ENCODE results near the gene SIGLEC1. TPM values are rescaled to one million over a fixed set of nuclear protein-coding genes. Genes with fewer than 3 reads are reported as not detected.

Gene SIGLEC1
- total RNA-seq, 1 experiment from 2014 or later: not detected

DNA sequence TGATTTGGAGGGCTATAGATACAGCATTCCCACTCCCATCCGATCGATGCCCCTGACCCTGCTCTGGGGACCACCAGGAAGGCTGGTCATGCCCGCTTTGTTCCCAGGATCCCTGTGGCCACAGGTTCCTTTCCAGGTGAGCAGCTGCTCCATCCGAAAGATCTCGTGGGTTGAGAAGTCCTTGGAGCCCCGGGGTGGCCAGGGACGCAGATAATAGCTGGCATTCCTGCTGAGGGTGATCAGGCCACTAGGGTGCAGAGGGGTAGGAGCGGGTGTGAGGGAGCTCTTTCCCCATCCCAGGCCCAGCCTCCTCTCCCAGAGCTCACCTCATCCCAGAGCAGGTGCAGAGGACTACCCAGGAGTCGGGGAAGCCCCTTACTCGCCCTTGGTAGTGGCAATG, 38.0 kb downstream of the SIGLEC1 start:
- no peak for DNase-seq
- no peak for TF ChIP-seq CTCF (conservative IDR thresholded peaks at IDR 0.05; ENCODE audit: low read depth, low read length)
- TF ChIP-seq EZH2 (IDR thresholded peaks at IDR 0.05; ENCODE audit: low read length, unreplicated experiment): no peak
- no peak for TF ChIP-seq EZH2phosphoT487 (IDR thresholded peaks at IDR 0.05; ENCODE audit: borderline replicate concordance, low read length)
- Histone ChIP-seq H3K27ac (ENCODE audit: low read length) (no peak overlapping the region), H3K9ac (ENCODE audit: low read length) (no peak overlapping the region), H3K79me2 (ENCODE audit: low read length) (no peaks in the 10 kb centered on the region), H2AFZ (ENCODE audit: low read length) (no peak overlapping the region), H4K20me1 (ENCODE audit: low read length) (no peaks in the 10 kb centered on the region), H3F3A (ENCODE audit: low read length, unreplicated experiment) (no peaks in the 10 kb centered on the region), H3K4me3 (ENCODE audit: low read length) (no peak overlapping the region), H3K9me3 (ENCODE audit: low read length) (no peaks in the 10 kb centered on the region), H3K4me2 (ENCODE audit: low read length) (no peak overlapping the region), H3K27me3 (ENCODE audit: low read length) (peaks cover 48% of the 10 kb centered on the region), H3K36me3 (ENCODE audit: low read depth, low read length) (no peaks in the 10 kb centered on the region), H3K4me1 (ENCODE audit: insufficient read depth, low read length) (no peaks in the 10 kb centered on the region), H3K9me2 (replicated peaks; ENCODE audit: low read length) (no peaks in the 10 kb centered on the region)
- CTCF ChIA-PET: interaction anchor here (0.6 to 1.5 kb wide), 4 partner anchors 18 to 240 kb away, joined by 3 to 5 read pairs (median 3); no protein-coding TSS in a partner anchor
- POLR2A ChIA-PET (ENCODE audit: unreplicated experiment): no interaction called here
- intact Hi-C loops (cut with micrococcal nuclease): no loop called here
- BruUV-seq (replicated peaks): no TSS peak
- 0 out of 2 replicates have a peak, but pooled peaks have one; percentile 15 for ATAC-seq

GRCh38 chr20:3673221-3674070, 39.0 kb downstream of the SIGLEC1 start:
- no peaks in the 10 kb centered on the region for H4K20me1 ChIP-seq (ENCODE audit: low read length)
- H3K79me2 ChIP-seq (ENCODE audit: low read length): no peaks in the 10 kb centered on the region
- no peak overlapping the region for H3K4me3 ChIP-seq (ENCODE audit: low read length)
- no peaks in the 10 kb centered on the region for H3F3A ChIP-seq (ENCODE audit: low read length, unreplicated experiment)
- H3K4me2 ChIP-seq (ENCODE audit: low read length): no peak overlapping the region
- ChIA-PET POLR2A (ENCODE audit: unreplicated experiment) (no interaction called here), CTCF (interaction anchor here (0.8 to 1.5 kb wide), 2 partner anchors 17 to 43 kb away, joined by 3 read pairs; no protein-coding TSS in a partner anchor)
- no peaks in the 10 kb centered on the region for H3K36me3 ChIP-seq (ENCODE audit: low read depth, low read length)
- peaks cover 48% of the 10 kb centered on the region for H3K27me3 ChIP-seq (ENCODE audit: low read length)
- no peaks in the 10 kb centered on the region for H3K9me2 ChIP-seq (replicated peaks; ENCODE audit: low read length)
- H2AFZ ChIP-seq (ENCODE audit: low read length): no peak overlapping the region
- DNase-seq (no peak), ATAC-seq (no peak)
- intact Hi-C loops (cut with micrococcal nuclease): no loop called here
- BruUV-seq (replicated peaks): no TSS peak
- TF ChIP-seq EZH2phosphoT487 (IDR thresholded peaks at IDR 0.05; ENCODE audit: borderline replicate concordance, low read length) (no peak), EZH2 (IDR thresholded peaks at IDR 0.05; ENCODE audit: low read length, unreplicated experiment) (no peak), CTCF (conservative IDR thresholded peaks at IDR 0.05; ENCODE audit: low read depth, low read length) (no peak)
- no peaks in the 10 kb centered on the region for H3K4me1 ChIP-seq (ENCODE audit: insufficient read depth, low read length)
- no peak overlapping the region for H3K9ac ChIP-seq (ENCODE audit: low read length)
- no peak overlapping the region for H3K27ac ChIP-seq (ENCODE audit: low read length)
- H3K9me3 ChIP-seq (ENCODE audit: low read length): no peaks in the 10 kb centered on the region
